ENCODE results near the gene TCEA3. TPM values are rescaled to one million over a fixed set of nuclear protein-coding genes. Genes with fewer than 3 reads are reported as not detected.

Gene TCEA3
- total and polyA plus RNA-seq, 9 donors = 42.0 to 153 (median 73.8) TPM

GRCh38 chr1:23449958-23450357 is 25.4 kb upstream of the TCEA3 start:
- no peak overlapping the region for H3K4me3 ChIP-seq
- H3K36me3 ChIP-seq = no peaks in the 10 kb centered on the region
- intact Hi-C loops (cut with DNase I) = no loop called here
- no peak for TF ChIP-seq EP300 (IDR thresholded peaks at IDR 0.05)
- no peaks in the 10 kb centered on the region for H3K27me3 ChIP-seq
- H3K27ac ChIP-seq = no peak overlapping the region
- H3K4me1 ChIP-seq (ENCODE audit: insufficient read depth) = no peaks in the 10 kb centered on the region
- WGBS, 3 donors = 77 to 91% (median 80%) methylated on average over 4 of the region's 4 CpGs
- peak in 3 of 5 donors; percentile 59 to 65 (median 60) for DNase-seq
- no peaks in the 10 kb centered on the region for H3K9me3 ChIP-seq

- H3K36me3 ChIP-seq = no peaks in the 10 kb centered on the region
- peak in 1 of 5 donors; percentile 7 for DNase-seq
- no peaks in the 10 kb centered on the region for H3K27me3 ChIP-seq
- intact Hi-C loops (cut with DNase I) = no loop called here
- H3K4me3 ChIP-seq = no peak overlapping the region
- H3K4me1 ChIP-seq (ENCODE audit: insufficient read depth) = peaks cover 2% of the 10 kb centered on the region
- no peak for TF ChIP-seq POLR2A (IDR thresholded peaks at IDR 0.05)
- TF ChIP-seq CTCF (IDR thresholded peaks at IDR 0.05) = no peak
- no peak for TF ChIP-seq EP300 (IDR thresholded peaks at IDR 0.05)
- no peak overlapping the region for H3K27ac ChIP-seq
- WGBS, 3 donors = 72 to 76% (median 75%) methylated on average over 6 of the region's 6 CpGs
- H3K9me3 ChIP-seq = no peaks in the 10 kb centered on the region
Observed at GRCh38 chr1:23449306-23449705, 24.8 kb upstream of the TCEA3 start.

- DNase-seq = peak in 1 of 5 donors; percentile 1
- no peaks in the 10 kb centered on the region for H3K9me3 ChIP-seq
- intact Hi-C loops (cut with DNase I) = no loop called here
- no peak for TF ChIP-seq POLR2A (IDR thresholded peaks at IDR 0.05)
- no peak for TF ChIP-seq EP300 (IDR thresholded peaks at IDR 0.05)
- no peak overlapping the region for H3K27ac ChIP-seq
- WGBS, 3 donors = 80 to 85% (median 83%) methylated on average over 1 of the region's 1 CpG
- no peaks in the 10 kb centered on the region for H3K36me3 ChIP-seq
- no peaks in the 10 kb centered on the region for H3K27me3 ChIP-seq
- H3K4me1 ChIP-seq (ENCODE audit: insufficient read depth) = peaks cover 2% of the 10 kb centered on the region
- H3K4me3 ChIP-seq = no peak overlapping the region
Observed at GRCh38 chr1:23448846-23449245, 24.3 kb upstream of the TCEA3 start.

- H3K4me1 ChIP-seq (ENCODE audit: insufficient read depth) = peaks cover 2% of the 10 kb centered on the region
- 81 to 86% (median 84%) methylated on average over 8 of the region's 8 CpGs for WGBS, 3 donors
- no peaks in the 10 kb centered on the region for H3K36me3 ChIP-seq
- TF ChIP-seq EP300 (IDR thresholded peaks at IDR 0.05) (no peak), POLR2A (IDR thresholded peaks at IDR 0.05) (no peak), CTCF (IDR thresholded peaks at IDR 0.05) (no peak)
- intact Hi-C loops (cut with DNase I) = no loop called here
- no peaks in the 10 kb centered on the region for H3K9me3 ChIP-seq
- no peak overlapping the region for H3K27ac ChIP-seq
- H3K4me3 ChIP-seq = no peak overlapping the region
- peak in 1 of 5 donors; percentile 25 for DNase-seq
- H3K27me3 ChIP-seq = no peaks in the 10 kb centered on the region
Observed at GRCh38 chr1:23446661-23447310, 22.2 kb upstream of the TCEA3 start.

GRCh38 chr1:23444596-23445390 is 20.2 kb upstream of the TCEA3 start:
- no peak overlapping the region for H3K4me3 ChIP-seq

More at GRCh38 chr1:23444596-23445390, 20.2 kb upstream of the TCEA3 start:
- intact Hi-C loops (cut with DNase I) = loop anchor here in 1 of 4 donors (5.0 kb wide), 1 partner anchor 38 kb away; the partner anchor contains the start of gene ASAP3
- H3K27ac ChIP-seq = peak overlapping the region; percentile 31 to 37
- peak in 1 of 5 donors; percentile 16 for DNase-seq
- 62 to 86% (median 82%) methylated on average over 4 of the region's 4 CpGs for WGBS, 3 donors
- TF ChIP-seq POLR2A (IDR thresholded peaks at IDR 0.05) = no peak
- peak in 1 of 3 donors; percentile 11 for TF ChIP-seq CTCF (IDR thresholded peaks at IDR 0.05)
- TF ChIP-seq EP300 (IDR thresholded peaks at IDR 0.05) = no peak
- no peaks in the 10 kb centered on the region for H3K27me3 ChIP-seq
- no peaks in the 10 kb centered on the region for H3K9me3 ChIP-seq
- peaks cover 2% of the 10 kb centered on the region for H3K4me1 ChIP-seq (ENCODE audit: insufficient read depth)
- H3K36me3 ChIP-seq = no peaks in the 10 kb centered on the region

All from ovary (tissue), 9 donors.